IPS-18a (cell line): Measurements from ENCODE around the gene SEMA3F.

Experiments used
- H3K27ac ChIP-seq: one replicate; pipeline ENCODE4 v1.5.1; 2013; ENCODE audit warnings: low read length
- H3K27me3 ChIP-seq: one replicate; pipeline ENCODE4 v1.6.1; 2013; ENCODE audit warnings: mild to moderate bottlenecking, low read length; ENCODE audit not compliant: control insufficient read depth, insufficient read depth
- H3K36me3 ChIP-seq: one replicate; pipeline ENCODE4 v1.6.1; 2013; ENCODE audit warnings: low read depth, low read length; ENCODE audit not compliant: control insufficient read depth
- H3K4me1 ChIP-seq: one replicate; pipeline ENCODE4 v1.6.1; 2013; ENCODE audit warnings: low read depth, low read length; ENCODE audit not compliant: control insufficient read depth
- H3K4me3 ChIP-seq: one replicate; pipeline ENCODE4 v1.5.1; 2013; ENCODE audit warnings: low read length
- H3K9ac ChIP-seq: one replicate; pipeline ENCODE4 v1.6.1; 2013; ENCODE audit warnings: mild to moderate bottlenecking, low read length, moderate library complexity
- H3K9me3 ChIP-seq: one replicate; pipeline ENCODE4 v1.6.1; 2013; ENCODE audit warnings: low read depth, low read length; ENCODE audit not compliant: control insufficient read depth

The SEMA3F gene

DNA sequence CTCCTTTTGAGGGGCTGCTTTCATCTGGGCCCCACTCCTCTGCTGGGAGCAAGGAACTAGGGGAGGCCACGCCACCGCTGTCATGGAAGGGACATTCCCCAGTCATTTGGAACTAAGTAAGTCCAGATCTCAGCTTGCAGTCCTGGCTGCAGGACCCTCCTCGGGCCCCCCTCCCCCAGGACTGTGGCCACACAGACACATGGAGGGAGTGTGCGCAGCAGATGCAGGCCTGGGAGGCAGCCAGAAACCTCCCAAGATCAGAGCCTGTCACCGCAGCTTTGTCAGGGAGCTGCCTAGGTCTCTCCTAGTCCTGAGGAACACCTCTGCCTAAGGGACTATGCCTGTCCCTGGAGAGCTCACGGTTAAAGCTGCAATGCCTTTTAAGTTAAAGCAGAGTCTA, 7.3 kb upstream of the SEMA3F start:
- Histone ChIP-seq H3K27me3 (peaks cover 1% of the 10 kb centered on the region), H3K36me3 (no peaks in the 10 kb centered on the region), H3K27ac (no peak overlapping the region), H3K9me3 (no peaks in the 10 kb centered on the region), H3K9ac (no peak overlapping the region), H3K4me3 (no peak overlapping the region), H3K4me1 (no peaks in the 10 kb centered on the region)

DNA sequence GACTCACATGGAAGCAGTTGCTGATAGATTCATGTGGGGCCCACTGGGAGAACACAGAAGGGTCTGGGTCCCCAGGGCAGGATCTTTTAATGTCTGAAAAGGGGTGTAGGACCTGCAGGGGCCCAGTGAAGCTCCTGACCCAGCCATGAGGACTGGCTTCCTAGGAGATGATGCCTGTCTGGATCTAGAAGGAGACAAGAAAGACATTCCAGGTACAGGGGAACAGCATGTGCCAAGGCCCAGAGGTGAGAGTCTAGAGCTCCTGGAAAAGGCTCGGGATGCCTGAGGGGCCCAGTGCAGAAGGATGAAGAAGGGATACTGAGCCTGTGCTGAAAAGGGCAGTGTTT, 4.7 kb upstream of the SEMA3F start:
- no peaks in the 10 kb centered on the region for H3K36me3 ChIP-seq
- no peak overlapping the region for H3K4me3 ChIP-seq
- H3K9ac ChIP-seq: no peak overlapping the region
- no peaks in the 10 kb centered on the region for H3K9me3 ChIP-seq
- H3K27me3 ChIP-seq: peaks cover 17% of the 10 kb centered on the region
- H3K27ac ChIP-seq: no peak overlapping the region
- H3K4me1 ChIP-seq: no peaks in the 10 kb centered on the region

DNA sequence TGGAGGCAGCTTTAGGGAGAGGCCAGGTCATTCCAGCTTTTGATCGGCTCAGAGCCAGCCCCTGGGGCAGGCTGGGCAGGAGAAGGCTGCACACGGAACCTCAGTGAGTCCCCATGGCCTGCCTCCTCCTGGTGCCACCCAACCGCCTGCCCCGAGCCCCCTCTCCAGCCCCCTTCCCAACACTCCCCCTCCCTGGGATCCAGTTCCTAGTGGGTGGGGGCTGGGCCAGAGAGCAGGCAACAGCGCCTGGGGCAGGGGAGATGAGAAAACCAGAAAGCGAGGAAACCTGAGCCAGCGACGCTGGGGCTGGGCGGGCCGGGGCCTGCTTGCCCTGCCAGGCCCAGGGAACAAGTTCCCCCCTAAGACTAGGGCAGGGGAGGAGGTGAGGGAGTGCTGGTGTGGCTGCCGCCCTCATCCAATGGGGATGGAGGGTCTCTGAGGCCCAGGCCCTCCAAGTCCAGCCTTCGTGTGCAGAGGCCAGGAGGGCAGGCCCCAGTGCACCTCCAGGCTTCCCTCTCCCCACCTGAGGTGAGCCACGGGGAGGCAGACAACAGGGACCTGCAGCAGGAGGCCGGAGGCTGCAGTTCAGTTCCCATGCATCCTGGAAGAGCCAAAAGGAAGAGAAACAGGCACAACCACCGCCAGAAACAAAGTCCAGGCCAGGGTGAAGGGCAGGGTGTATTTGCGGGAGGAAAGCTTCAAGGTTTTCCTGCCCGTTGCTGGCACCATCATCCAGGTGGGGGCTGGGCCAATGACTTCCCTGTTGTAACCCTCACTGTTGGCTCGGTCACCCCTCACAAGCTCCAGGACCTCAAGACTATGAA, 4.0 kb upstream of the SEMA3F start:
- H3K4me3 ChIP-seq: no peak overlapping the region
- H3K36me3 ChIP-seq: no peaks in the 10 kb centered on the region
- H3K27ac ChIP-seq: no peak overlapping the region
- H3K4me1 ChIP-seq: peaks cover 2% of the 10 kb centered on the region
- peaks cover 24% of the 10 kb centered on the region for H3K27me3 ChIP-seq
- no peak overlapping the region for H3K9ac ChIP-seq
- H3K9me3 ChIP-seq: no peaks in the 10 kb centered on the region

DNA sequence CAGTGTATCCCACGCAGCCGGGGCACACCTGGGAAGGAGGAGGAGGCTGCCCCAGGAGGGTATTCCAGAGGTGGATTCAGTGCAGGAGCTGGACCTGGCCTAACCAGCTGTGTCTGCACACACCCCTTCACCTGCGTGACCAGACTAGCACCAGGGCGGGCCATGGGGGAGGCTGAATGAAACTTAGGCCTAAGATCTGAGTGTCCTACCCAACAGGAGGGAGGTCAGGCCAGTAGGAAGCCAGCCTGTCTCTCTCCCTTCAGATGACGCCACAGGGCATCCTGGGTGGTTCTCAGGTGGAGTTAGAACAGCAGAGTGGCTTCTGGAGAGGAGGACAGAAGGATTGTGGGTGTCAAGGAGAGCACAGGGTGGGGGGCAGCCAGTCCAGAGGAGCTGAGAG, 3.4 kb upstream of the SEMA3F start:
- H3K27ac ChIP-seq: no peak overlapping the region
- H3K27me3 ChIP-seq: peaks cover 31% of the 10 kb centered on the region
- no peaks in the 10 kb centered on the region for H3K9me3 ChIP-seq
- no peak overlapping the region for H3K9ac ChIP-seq
- peaks cover 8% of the 10 kb centered on the region for H3K4me1 ChIP-seq
- no peaks in the 10 kb centered on the region for H3K36me3 ChIP-seq
- no peak overlapping the region for H3K4me3 ChIP-seq

DNA sequence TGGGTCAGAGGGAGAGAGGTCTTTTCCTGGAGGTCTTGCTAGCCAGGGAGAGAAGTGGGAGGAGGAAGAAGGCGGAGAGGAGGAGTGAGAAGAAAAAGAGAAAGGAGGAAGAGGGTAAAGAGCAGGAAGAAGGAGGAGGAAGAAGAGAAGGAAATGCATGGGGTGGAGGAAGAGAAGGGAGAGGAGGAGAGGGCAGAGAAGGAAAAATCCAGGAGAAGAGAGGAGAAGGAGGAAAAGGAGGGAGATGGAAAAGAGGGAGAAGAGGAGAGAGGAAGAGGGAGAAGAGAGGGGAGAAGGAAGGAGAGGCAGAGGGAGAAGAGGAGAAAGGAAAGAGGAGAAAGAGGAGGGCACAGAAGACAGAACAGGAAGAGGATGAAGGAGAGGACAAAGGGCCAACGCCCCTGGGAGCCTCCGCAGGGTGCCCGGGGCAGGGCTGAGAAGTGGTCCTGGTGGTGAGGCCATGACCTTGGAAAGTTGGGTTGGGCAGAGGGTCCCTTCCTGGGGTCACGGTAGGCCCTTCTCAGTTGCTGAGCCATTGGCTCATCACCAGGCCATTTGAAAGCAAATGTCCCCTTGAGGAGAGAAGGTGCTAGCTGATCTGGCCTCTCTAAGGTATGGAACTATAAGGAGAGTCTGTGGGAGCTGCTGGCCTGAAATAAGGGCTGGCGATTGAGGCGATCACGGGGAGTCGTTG, 1.2 kb upstream of the SEMA3F start:
- Histone ChIP-seq H3K27me3 (peaks cover 31% of the 10 kb centered on the region), H3K9me3 (no peaks in the 10 kb centered on the region), H3K4me1 (peaks cover 20% of the 10 kb centered on the region), H3K36me3 (no peaks in the 10 kb centered on the region), H3K9ac (no peak overlapping the region), H3K4me3 (peak overlapping the region; percentile 68), H3K27ac (no peak overlapping the region)

DNA sequence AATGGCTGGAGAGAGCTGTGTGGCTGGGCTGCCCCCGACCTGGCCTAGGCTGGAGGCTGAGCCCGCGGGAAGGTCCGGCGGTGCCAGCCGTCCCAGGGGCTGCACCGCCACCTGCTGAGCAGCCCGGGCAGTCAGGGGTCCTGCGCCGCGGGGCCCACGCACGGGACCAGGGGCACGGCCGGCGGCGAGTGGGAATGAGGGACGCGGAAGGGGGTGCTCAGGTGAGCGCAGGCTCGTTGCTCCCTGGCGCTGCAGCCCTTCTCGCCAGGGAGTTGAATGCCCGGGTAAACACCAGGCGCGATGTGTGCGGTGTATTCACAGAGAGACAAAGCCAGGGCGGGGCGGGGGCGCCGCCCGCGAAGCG, 666 bp upstream of the SEMA3F start:
- Histone ChIP-seq H3K9me3 (no peaks in the 10 kb centered on the region), H3K4me3 (peak overlapping the region; percentile 68), H3K4me1 (peaks cover 20% of the 10 kb centered on the region), H3K27me3 (peaks cover 31% of the 10 kb centered on the region), H3K36me3 (no peaks in the 10 kb centered on the region), H3K27ac (no peak overlapping the region), H3K9ac (no peak overlapping the region)

DNA sequence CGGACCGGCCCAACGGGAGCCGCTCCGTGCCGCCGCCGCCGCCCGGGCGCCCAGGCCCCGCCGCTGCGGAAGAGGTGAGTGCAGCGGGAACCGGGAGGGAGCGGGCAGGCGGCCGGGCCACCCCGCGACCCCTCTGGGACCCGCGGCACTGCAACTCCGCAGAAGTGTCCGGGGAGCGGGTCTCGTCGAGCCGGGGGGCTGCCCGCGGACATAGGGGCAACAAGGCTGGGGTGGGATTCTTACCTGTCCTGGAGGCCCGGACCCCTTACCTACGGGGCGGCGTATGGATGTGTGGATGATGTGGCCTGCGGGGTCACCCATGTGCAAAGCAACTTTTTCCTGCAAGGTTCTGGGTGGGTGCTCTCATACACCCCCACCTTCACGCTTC, 361 bp downstream of the SEMA3F start:
- Histone ChIP-seq H3K9me3 (no peaks in the 10 kb centered on the region), H3K27me3 (peaks cover 31% of the 10 kb centered on the region), H3K36me3 (peaks cover 4% of the 10 kb centered on the region), H3K4me1 (peaks cover 20% of the 10 kb centered on the region), H3K4me3 (peak overlapping the region; percentile 68), H3K27ac (no peak overlapping the region), H3K9ac (peak overlapping the region; percentile 6)

DNA sequence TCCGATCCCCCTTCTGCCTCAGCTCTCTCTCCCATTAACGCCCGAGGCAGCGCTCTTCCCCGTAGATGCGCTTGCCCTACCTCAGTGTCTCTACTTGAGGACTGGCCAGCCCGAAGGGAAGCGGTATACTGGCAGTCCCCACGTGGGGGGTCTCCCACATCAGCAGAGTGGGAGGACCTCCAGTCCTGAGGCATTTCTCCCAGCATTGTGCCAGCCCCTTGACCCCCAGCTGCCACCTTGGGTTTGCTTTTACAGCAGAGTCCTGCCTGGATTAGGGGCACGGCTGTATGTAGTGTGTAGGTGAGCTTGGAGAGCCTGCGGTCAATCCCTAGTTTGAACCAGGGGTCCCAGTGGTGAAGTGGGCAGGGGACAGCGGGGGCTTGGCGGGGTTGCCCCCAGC, 767 bp downstream of the SEMA3F start:
- no peak overlapping the region for H3K27ac ChIP-seq
- H3K9me3 ChIP-seq: no peaks in the 10 kb centered on the region
- H3K36me3 ChIP-seq: peaks cover 4% of the 10 kb centered on the region
- peak overlapping the region; percentile 68 for H3K4me3 ChIP-seq
- peaks cover 31% of the 10 kb centered on the region for H3K27me3 ChIP-seq
- H3K9ac ChIP-seq: peak overlapping the region; percentile 6
- peaks cover 20% of the 10 kb centered on the region for H3K4me1 ChIP-seq

DNA sequence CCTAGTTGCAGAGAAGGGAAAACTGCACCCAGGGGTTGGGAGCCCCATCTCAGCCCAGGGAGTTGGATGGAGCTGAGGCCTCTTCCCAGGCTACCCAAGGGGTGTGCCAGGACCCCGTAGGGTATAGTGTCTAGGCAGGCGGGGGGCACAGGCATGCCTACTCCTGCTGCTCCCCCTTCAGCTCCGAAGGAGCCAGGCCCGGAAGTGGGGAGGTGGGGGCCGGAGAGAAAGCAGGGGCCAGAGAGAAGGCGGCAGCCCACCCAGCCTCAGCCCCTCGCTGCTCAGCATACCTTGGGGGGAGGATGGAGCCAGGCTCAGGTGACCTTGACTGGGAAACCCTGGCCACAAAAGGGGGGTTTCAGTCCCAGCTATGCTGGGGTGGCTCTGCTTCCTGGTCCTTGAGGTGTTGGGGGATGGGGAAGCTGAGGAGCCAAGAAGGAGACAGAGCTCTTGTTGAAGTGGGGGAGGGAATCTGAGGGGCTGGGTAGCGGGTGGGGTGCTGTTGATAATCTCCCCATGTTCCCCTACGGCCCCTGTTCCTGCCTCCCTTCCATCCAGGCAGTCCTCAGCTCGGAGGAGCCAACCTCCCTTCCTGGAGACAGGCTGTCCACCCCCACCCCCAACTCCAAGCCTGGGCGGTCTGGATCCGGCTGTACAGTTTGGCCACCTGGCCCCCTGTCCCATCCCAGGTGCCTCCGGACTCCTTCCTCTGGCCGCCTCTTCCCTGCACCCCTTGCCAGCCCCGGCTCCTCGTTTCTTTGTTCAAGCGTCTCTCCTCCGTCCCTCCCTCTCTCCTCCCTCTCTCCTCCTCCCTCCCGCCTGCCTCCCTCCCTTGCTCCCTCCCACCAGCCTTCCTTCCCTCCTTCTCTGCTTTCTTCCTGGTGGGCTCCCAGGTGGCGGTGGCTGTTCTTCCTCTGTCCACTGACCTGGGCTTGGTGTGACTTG, 1.7 kb downstream of the SEMA3F start:
- no peak overlapping the region for H3K27ac ChIP-seq
- H3K36me3 ChIP-seq: peaks cover 11% of the 10 kb centered on the region
- H3K4me3 ChIP-seq: peak overlapping the region; percentile 68
- H3K4me1 ChIP-seq: peaks cover 20% of the 10 kb centered on the region
- peak overlapping the region; percentile 65 for H3K9ac ChIP-seq
- H3K27me3 ChIP-seq: peaks cover 31% of the 10 kb centered on the region
- H3K9me3 ChIP-seq: no peaks in the 10 kb centered on the region

DNA sequence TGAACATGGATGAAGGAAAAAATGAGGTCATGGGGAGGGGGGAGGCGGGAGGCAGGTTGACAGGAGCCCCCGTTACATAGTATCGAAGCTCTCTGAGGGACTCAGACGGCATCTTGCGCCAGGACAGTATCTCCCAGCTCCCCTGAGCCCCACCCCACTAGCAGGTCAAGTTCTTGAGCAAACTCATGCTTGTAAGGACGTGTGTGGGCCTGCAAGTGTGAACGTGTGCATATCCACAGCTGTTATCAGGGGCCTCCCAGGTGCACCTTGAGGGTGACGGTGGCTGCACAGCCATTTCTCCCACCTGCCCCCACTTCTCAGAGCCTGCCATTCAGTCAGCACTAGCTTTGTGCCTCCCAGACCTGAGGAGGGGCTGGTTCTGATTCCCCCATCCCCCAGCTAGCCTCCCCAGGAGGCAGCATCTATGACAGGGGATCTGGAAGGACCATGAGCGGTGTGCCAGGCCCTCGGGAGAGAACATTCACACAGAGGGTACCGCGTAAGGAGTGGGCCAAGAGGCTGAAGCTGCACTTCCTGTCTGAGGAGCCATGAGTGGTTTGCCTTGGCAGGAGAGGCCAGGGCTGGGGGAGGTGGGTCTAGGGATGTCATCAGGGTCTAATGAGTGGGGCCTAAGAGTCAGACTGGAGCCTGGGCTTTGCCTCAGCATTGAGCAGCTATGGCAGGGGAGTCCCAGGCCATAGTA, 2.9 kb downstream of the SEMA3F start:
- H3K4me1 ChIP-seq: peaks cover 20% of the 10 kb centered on the region
- H3K9me3 ChIP-seq: no peaks in the 10 kb centered on the region
- no peak overlapping the region for H3K27ac ChIP-seq
- H3K36me3 ChIP-seq: peaks cover 11% of the 10 kb centered on the region
- H3K9ac ChIP-seq: no peak overlapping the region
- H3K27me3 ChIP-seq: peaks cover 28% of the 10 kb centered on the region
- no peak overlapping the region for H3K4me3 ChIP-seq
